Activated CD4-positive, alpha-beta T cell treated with anti-CD3 and anti-CD28 coated beads for 24 hours (primary cell): Measurements from ENCODE around the gene ARHGAP24.
"Not testable (repeated sequence)": the region's sequence is repeated elsewhere in the genome, so short reads cannot be mapped to it uniquely, and the experiment has no call there.

Experiments used
- DNase-seq, 2 donors: peaks; one replicate each; pipeline ENCODE4 v3.0.0-alpha.2; 2020; ENCODE audit warnings: low read depth in 2 of 2

ARHGAP24 gene

DNA sequence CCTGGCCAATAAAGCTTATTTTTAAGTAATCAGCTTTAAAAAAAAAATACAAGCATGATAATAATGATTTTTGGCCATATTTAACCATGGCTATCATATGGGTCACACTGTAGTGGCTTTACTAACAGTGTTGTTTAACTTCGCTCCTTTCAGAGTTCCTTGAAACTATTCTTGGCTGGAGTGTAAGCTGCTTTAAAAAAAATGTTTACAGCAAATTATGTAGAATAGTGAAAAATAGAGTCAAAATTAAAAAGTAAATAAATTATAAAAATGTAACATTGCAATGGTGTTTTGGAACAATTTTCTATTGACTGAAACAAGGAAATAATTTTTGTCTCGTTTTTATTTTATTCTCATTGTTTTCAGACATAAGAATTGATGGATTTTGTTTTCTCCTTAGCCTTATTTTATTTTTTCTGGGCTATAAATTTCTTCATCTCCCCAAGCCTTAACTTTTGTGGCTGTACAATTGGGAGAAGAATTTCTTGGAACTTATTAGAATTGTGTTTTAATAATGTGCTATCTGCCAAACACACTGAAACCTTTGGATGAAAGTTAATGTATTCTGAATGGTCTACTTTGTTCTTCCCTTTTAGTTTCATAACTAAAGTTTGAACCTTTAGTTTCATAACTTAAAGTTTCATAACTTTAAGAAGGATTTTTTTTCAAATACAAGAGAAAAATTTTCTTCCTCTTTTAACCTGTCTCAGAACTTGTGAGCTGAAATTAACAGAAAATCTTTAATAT lies 182.0 kb downstream of the ARHGAP24 start:
- no peak for DNase-seq

DNA sequence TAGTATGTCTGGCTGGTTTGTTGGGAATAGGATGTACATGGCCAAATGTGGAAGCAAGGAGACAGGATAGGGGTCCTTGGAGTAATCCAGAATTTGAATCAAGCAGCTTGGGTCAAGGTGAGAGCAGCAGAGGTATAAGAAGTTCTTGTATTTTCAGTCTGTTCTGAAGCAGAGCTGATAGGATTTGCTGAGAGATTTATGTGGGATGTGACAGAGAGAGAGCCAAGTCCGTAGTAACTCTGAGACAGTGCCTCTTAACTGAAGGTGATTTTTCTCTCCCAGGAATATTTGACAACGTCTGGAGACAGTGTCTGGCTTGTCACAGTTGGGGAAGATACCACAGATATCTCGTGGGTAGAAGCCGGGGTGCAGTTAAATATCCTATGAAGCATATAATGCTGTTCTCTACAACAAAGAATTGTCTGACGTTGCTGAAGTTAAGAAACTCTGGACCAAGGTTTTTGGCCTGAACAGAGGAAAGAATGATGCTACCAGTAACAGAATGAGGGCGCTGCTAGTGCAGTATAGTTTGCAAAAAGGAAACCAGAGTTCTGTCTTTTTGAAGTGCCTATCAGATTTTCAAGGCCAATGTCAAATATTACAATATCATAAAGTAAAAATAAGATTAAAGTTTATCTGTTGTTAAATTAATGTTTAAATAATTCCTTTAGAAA lies 184.0 kb downstream of the ARHGAP24 start:
- no peak for DNase-seq

DNA sequence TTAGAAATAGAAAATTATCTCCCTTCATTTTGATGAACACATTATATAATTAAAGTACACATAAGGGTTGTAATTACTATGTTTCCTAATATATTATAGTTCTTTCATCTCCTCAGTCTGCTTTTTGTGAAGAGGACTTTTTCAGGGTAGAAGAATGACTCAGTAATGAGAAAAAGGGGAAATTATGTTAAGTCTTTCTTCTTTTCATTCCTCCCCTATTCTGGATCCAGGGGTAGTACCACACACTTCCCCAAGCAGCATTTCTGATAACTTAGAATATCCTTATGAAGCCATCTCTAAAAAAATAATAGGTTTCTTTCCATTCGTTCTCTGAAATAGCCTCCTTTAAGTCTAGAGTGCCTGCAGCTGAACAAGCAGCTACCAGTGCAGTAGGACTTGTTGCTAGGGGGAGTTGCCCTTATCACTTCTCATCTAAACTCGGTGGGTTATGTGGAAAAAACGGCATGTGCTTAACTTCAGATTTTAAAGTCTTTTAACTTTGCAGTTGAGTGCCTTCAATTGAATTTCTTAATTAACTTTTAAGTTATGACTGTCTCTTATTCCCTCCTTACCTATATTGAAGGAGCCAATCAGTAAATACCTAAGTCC lies 184.8 kb downstream of the ARHGAP24 start:
- no peak for DNase-seq

DNA sequence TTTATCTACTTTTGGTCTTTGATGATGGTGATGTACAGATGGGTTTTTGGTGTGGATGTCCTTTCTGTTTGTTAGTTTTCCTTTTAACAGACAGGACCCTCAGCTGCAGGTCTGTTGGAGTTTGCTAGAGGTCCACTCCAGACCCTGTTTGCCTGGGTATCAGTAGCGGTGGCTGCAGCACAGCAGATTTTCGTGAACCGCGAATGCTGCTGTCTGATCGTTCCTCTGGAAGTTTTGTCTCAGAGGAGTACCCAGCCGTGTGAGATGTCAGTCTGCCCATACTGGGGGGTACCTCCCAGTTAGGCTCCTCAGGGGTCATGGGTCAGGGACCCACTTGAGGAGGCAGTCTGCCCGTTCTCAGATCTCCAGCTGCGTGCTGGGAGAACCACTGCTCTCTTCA lies 191.7 kb downstream of the ARHGAP24 start:
- DNase-seq, result not testable (repeated sequence)

DNA sequence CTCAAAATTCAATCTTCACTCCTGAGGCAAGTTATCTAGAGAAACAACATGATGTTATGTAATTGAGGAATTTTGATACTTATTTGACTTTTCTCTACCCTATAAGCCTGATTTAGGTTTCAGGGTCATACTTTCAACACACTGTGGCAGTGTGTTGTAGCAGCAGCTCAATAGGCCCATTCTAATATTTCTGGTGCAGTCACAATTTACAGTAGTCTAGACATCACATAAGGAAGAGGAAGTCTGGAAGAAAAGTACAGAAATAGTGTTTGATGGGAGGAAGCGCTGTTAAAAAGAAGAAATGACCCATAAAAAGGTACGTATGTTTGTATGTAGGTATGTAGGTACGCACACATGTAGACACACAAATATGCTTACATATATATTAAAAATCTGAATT lies 194.3 kb downstream of the ARHGAP24 start:
- no peak for DNase-seq

DNA sequence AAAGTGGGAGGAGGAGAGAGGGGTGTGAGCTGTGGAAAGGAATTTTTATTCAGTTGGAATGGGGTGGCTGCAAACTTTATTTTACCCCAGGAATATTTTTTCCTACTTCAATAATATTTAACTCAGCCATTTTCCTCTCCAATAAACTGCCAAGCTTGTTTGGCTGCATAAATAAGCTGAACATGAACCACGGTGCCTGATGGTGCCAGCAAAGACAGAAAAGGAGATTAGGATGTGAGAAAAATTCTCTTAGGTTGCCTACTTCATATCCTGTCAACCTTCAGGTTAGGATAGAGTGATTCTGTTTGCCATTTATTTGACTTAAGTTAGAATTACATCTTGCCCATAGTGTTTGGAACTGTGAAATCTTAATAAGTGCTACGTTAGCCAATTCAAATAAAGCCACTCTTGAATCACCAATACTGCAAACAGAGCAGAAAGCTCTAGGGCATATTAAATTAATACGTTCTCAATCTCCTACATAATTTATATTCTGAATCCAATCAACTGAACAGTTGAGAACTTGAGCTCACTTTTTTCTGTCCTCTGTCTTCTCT lies 195.1 kb downstream of the ARHGAP24 start:
- DNase-seq, result no peak

DNA sequence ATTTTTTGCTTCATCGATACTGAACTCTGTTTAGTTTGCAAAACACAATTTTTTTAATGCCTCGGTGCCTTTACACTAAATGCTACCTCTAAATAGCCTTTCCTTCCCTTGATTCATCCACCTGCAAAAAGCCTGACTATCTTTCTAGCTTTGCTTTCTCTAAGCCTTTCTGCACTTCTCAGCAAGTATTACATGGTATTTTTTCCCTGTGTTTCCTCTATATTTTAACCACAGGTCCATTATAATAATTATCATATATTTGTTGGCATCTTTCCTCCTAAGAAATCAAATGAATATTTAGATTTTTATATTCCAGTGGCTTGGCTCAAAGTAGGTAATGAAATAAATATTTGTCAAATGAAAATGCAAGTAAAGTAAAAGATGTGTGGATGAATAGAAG lies 196.2 kb downstream of the ARHGAP24 start:
- no peak for DNase-seq

DNA sequence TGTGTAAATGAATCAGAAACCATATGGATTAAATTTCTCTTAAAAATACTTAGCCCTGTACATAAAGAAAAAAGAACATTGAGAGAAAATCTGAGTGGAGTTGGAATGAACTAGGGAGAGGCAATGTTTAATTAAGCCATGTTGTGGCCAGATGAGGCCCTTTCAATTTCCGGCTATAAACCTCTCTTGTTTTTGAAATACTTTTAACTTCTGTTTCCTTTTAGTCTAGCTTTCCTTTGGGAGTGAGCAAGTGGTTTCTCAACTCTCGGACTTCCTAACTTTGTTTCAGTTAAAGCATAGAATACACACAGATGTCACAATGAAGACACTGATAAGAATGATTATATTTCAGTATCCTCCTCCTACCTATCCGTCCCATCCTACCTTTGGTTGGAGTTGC lies 197.2 kb downstream of the ARHGAP24 start:
- DNase-seq, result no peak

DNA sequence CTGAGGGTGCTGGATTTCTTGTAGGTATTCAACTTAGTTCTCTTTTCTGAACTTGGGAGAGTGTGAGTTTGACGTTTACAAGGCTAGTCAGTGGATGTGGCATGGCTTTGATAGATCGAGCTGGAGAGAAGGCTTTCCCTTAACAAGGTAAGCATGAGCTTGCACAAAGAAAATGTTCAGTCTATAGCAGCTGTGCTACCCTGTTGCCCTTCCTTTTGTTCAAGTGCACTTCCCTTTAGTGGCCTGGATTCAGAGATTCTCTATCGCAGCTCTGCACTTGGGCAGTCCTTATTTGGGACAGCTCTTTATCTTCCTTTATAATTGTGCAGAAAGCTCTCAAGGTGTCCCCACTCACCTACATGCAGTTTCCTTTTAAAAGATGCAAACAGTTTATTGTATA lies 198.0 kb downstream of the ARHGAP24 start:
- DNase-seq, result no peak

DNA sequence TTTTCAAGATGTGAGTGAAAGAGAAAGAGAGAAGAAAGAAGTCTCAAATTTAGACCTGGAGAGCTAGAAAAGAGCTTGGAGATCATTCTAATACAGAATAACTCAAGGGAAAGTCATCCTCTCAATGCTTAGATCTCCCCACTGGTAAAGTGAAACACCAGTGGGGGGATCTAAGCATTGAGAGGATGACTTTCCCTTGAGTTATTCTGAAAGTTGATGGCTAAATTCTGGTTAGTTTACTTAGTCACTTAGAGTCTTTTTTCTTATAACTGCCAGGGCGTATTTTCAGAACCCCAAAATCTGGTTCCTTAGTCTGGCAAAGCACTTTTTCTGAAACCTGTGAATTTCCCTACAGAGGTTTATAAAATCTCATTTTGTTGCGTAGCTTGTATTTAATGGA lies 198.6 kb downstream of the ARHGAP24 start:
- DNase-seq, result no peak

DNA sequence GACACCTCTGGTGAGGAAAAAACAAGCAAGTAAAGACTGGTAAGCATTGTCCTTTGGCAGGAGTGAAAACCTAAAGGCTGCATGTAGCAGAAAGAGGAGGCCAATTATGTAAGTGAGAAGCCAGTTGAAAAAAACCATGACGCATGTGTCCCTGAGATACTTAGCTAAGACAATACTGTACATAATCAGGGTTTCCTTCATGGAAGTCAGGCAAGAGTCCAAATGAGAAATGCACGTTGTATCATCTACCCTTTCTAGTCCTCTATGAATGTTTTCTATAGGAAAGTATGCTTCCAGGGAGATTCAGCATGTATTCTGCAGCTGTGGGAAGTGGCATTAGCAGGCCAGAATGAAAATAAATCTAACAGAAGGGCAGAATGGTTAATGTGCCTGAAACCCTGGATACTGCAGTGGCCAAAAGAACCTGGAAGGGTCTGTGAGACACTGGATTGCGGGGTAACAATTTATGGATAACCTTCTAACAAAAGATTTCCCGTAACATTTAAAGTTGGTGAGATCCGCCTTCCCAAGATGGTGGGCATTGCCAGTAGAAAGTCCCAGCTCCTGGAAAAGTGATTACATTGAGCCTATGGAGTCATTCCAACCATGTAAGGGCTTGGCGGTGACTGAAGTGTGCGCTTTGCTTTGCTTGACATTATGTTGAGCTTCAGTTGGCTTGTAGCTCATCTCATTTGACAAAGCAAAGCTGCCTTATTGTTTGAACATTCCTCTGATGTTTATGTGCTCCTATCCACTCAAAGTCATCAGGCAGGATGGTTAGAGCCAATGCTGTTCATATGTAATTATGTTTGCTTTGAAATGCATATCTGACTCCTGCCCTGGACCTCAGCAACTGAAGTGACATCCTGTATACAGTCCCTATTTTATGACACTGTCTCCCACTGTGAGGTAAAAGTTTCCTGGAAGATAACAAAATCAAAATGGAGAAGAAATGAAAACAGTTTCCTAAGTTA lies 200.4 kb downstream of the ARHGAP24 start:
- no peak for DNase-seq

DNA sequence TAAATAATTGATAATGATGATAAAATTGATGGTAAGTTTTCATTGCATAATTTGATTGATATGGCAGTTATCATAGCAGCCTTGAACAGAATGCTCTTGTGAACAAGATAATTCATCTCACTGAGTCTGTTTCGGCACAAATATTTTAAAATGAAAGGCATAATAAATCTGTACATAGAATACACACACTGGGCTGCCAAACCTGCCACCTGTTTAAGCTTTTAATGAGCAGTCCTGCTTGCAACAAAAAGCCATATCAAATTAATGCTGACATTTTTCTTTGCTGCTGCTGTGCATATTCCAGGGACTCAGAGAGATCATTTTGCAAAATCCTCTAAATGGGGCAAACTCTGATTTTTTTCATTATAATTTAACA lies 201.1 kb downstream of the ARHGAP24 start:
- no peak for DNase-seq

DNA sequence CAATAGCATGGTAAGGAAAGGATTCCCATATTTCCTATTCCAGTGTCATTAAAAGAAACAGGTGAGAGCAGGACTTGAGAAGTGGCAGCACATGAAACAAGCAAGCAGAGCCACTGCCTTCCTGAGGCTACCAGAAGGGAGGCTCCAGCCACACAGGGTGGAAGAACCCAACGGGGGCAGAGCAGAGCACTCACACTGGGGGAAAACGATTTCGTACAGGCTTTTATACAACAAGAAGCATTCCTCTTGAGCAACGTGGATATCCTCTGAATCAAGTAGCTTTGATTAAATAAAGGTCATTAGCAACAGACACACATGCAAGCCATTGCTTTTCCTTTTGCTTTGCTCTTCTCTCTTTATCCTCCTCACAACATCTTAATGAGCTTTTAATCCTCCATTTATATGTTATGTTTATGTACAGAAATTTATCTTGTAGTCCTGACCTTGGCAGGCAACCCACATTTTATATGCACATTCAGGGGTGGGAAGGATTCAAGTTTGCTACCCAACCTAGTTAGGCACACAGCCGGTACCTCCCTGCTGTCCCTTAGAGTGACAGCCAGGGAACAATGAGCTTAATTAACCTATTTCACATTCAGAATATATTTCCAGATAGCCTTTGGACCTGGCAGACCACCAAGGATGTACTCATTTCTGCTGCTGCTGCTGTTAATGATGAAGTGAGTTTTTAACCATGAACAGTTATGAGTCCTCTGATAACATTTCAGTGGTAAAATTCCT lies 202.1 kb downstream of the ARHGAP24 start:
- DNase-seq, result no peak

DNA sequence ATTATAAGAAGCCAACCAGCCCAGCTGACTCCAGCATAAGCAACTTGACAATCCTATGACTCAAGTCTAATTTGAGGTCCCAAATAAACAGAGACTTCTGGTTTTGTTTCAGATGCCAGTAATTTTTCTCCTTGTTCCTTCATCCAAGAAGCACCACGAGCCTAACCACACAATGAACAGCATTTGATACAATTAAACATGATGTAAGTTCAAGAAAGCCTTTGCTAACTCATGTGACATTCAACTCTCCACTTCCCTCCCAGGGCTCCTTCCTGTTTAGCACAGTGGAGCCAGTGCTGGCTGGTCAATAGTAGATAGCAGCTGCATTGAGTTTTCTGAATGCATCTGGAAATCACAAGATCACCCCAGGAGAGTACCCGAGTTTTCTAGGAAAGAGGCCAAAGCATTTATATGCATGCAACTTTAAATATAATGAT lies 206.3 kb downstream of the ARHGAP24 start:
- DNase-seq, result no peak

DNA sequence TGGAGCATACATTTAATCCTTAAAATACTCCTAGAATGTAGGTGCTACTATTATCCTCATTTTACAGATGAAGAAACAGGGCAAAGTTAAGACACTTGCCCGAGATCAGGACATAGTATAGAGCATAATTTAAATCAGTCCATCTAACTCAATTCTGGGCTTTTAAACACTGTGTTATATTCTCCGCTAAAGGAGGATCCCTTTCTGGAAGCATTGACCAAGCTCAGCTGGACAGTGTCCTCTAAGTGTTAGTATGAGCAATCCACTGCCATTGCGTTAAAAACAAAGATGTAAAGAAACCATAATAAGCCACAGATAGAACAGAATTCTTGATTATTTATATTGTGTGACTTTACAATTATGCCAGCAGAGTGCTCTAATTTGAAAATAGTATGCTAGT lies 207.0 kb downstream of the ARHGAP24 start:
- DNase-seq, result no peak

DNA sequence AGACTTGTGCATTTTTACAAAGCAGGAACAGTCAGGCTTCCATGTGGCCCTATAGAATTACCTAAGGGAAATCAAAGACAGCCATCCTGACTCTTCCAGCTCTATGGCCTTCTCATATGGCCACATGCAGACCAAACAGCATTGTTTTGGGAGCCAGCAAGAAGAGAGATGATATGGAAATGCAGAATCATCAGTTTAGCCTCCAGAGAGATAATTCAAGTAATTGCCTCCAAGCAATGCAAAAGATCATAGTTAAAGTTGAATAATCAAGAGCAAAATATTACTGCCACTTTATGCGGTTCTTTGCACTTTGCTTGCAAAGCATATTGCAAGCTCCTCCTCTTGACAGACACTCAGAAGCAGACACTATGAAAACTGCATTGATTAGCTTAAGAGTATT lies 207.4 kb downstream of the ARHGAP24 start:
- DNase-seq, result no peak

DNA sequence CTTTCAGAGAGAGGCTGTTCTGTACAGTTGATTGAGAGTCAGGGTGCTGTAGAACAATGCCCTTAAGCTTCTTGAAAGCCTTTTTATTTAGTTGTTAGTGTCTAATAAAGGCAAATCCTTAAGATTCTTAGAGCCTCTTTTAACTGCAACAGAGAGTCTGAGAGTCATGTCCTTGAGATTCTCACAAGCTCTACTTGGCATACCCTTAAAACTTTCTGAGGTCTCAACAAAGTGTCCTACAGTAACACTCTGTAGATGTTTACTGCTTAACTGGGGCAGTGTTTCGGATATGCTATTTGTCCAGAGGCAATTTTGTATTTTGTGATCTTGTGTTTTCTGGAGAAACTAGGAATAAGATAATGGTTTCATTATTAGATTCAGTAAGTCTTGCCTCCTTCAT lies 209.7 kb downstream of the ARHGAP24 start:
- DNase-seq, result no peak

DNA sequence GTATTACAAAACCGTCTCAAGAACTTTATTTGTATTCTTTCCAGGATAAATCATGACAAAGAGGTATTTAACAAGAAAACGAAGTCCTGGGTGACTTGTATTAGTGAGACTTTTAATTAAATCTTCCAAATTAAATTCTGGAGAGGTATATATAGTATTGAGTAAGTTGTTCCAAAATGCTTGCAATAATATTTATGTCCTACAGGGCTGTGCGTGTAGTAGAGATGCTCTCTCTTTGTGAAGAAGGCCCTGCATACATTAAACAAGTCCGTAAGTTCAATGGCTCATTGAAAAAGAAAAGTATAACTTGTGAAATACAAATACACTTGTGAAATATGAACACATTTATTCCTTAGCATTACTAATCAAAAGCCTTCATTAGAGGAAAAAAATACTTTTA lies 211.4 kb downstream of the ARHGAP24 start:
- DNase-seq, result no peak

DNA sequence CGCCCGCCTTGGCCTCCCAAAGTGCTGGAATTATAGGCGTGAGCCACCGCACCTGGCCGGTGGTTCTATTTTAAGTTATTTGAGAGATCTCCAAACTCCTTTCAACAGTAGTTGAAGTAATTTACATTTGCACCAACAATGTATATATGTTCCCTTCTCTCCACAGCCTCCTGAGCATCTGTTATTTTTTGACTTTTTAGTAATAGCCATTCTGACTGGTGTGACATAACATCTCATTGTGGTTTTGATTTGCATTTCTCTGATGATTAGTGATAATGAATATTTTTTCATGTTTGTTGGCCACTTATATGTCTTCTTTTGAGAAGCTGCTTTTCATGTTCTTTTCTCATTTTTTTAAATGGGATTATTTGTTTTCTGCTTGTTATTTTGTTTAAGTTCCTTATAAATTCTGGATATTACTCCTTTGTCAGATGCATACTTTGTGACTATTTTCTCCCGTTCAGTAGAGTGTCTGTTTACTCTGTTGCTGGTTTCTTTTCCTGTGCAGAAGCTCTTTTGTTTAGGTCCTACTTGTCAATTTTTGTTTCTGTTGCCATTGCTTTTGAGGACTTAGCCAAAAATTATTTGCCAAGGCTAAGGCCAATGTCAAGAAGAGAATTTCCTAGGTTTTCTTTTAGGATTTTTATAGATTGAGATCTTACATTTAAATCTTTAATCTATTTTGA lies 213.2 kb downstream of the ARHGAP24 start:
- DNase-seq, result no peak

DNA sequence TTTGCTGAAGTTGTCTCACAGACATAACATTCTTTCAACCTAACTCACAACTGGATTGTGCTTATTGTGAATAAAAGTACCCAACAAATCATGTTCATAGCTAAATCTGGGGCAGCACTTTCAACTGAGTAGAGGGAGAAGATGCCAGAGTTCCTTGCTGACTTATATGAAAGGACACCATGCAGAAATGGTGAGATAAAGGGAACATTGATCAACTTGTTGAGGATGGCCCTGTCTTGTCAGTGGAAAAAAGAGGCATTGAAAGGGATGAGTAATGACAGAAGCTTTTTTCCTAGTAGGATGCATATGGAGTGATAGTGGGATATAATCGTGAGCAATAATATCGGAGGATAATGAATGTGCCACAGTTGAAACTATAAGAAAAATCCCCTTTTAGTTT lies 221.7 kb downstream of the ARHGAP24 start:
- DNase-seq, result no peak
